Astrocyte (in vitro differentiated cells and primary cell): ENCODE results near the gene PAK2. TPM values are rescaled to one million over a fixed set of nuclear protein-coding genes. Genes with fewer than 3 reads are reported as not detected.
A peak's percentile ranks its signal among the peaks of the same experiment; 100 is the strongest.
"Not testable (repeated sequence)": the region's sequence is repeated elsewhere in the genome, so short reads cannot be mapped to it uniquely, and the experiment has no call there.

Experiments used
- DNase-seq: peaks from one replicate; pipeline ENCODE4 v3.0.0-alpha.2; 2010; ENCODE audit warnings: low read depth
- FAIRE-seq: peaks from 2 replicates; lab custom pipeline; 2011; peaks lifted over from hg19 to GRCh38; lab: Jason Lieb, UNC
- H2AFZ ChIP-seq: 2 replicates; pipeline ENCODE4 v1.6.0; 2012; ENCODE audit warnings: low read depth, low read length, inconsistent platforms
- H3K27ac ChIP-seq: 2 replicates; pipeline ENCODE4 v1.5.1; 2011; ENCODE audit warnings: low read depth, low read length, inconsistent platforms
- H3K27me3 ChIP-seq: 2 replicates; pipeline ENCODE4 v1.6.0; 2011; ENCODE audit warnings: low read length, inconsistent platforms; ENCODE audit not compliant: insufficient read depth
- H3K36me3 ChIP-seq: 2 replicates; pipeline ENCODE4 v1.5.1; 2011; ENCODE audit warnings: low read length, inconsistent platforms; ENCODE audit not compliant: insufficient read depth
- H3K4me1 ChIP-seq: 2 replicates; pipeline ENCODE4 v1.5.1; 2011; ENCODE audit warnings: low read length, inconsistent platforms; ENCODE audit not compliant: insufficient read depth
- H3K4me2 ChIP-seq: 2 replicates; pipeline ENCODE4 v1.6.0; 2012; ENCODE audit warnings: low read length, inconsistent platforms
- H3K4me3 ChIP-seq: 2 replicates; pipeline ENCODE4 v1.5.1; 2011; ENCODE audit warnings: low read depth, mild to moderate bottlenecking, low read length, inconsistent platforms; ENCODE audit not compliant: insufficient read depth
- H3K79me2 ChIP-seq: 2 replicates; pipeline ENCODE4 v1.6.0; 2012; ENCODE audit warnings: mild to moderate bottlenecking, low read length, inconsistent platforms; ENCODE audit not compliant: insufficient read depth
- H3K9ac ChIP-seq: 2 replicates; pipeline ENCODE4 v1.6.0; 2012; ENCODE audit warnings: mild to moderate bottlenecking, low read length, inconsistent platforms
- H3K9me3 ChIP-seq: 2 replicates; pipeline ENCODE4 v1.5.1; 2012; ENCODE audit warnings: low read depth, mild to moderate bottlenecking, low read length, inconsistent platforms; ENCODE audit not compliant: insufficient read depth
- H4K20me1 ChIP-seq: 2 replicates; pipeline ENCODE4 v1.6.0; 2012; ENCODE audit warnings: low read length, inconsistent platforms; ENCODE audit not compliant: insufficient read depth
- H3K27ac Mint-ChIP-seq: one replicate; pipeline ENCODE4 v1.8.0; 2021; ENCODE audit warnings: mild to moderate bottlenecking, mixed read lengths; ENCODE audit not compliant: unreplicated experiment
- H3K27me3 Mint-ChIP-seq: one replicate; pipeline ENCODE4 v1.8.0; 2021; ENCODE audit warnings: low read depth, mixed read lengths; ENCODE audit not compliant: unreplicated experiment
- H3K36me3 Mint-ChIP-seq: one replicate; pipeline ENCODE4 v1.8.0; 2021; ENCODE audit warnings: low read depth, mixed read lengths; ENCODE audit not compliant: unreplicated experiment
- H3K4me1 Mint-ChIP-seq: one replicate; pipeline ENCODE4 v1.8.0; 2021; ENCODE audit warnings: low read depth, mixed read lengths; ENCODE audit not compliant: unreplicated experiment
- H3K4me3 Mint-ChIP-seq: one replicate; pipeline ENCODE4 v1.8.0; 2021; ENCODE audit warnings: mild to moderate bottlenecking, moderate library complexity, mixed read lengths; ENCODE audit not compliant: unreplicated experiment
- H3K9me3 Mint-ChIP-seq: one replicate; pipeline ENCODE4 v1.8.0; 2021; ENCODE audit warnings: mild to moderate bottlenecking, mixed read lengths; ENCODE audit not compliant: unreplicated experiment
- CTCF ChIP-seq: IDR thresholded peaks from 2 replicates; pipeline ENCODE4 v1.5.1; 2011; ENCODE audit warnings: low read depth, mild to moderate bottlenecking, inconsistent platforms, low read length, moderate library complexity; ENCODE audit not compliant: insufficient read depth
- EZH2 ChIP-seq: IDR thresholded peaks from 2 replicates; pipeline ENCODE4 v1.6.1; 2012; ENCODE audit warnings: mild to moderate bottlenecking, low read length, inconsistent platforms; ENCODE audit not compliant: insufficient read depth
- total RNA-seq: library from RNA; stranded (reverse); gene quantifications from 2 replicates; pipeline ENCODE4 v1.2.1, GENCODE V29; 2021

PAK2 gene
- total RNA-seq, 1 donor from 2014 or later: 124 TPM

- H3K27ac Mint-ChIP-seq: peak overlapping the region; percentile 18
- Histone ChIP-seq H3K4me3 (no peak overlapping the region), H3K27ac (no peak overlapping the region), H3K79me2 (peaks cover 95% of the 10 kb centered on the region), H3K9me3 (no peaks in the 10 kb centered on the region), H3K27me3 (no peaks in the 10 kb centered on the region), H3K36me3 (no peaks in the 10 kb centered on the region), H2AFZ (no peak overlapping the region), H4K20me1 (peaks cover 78% of the 10 kb centered on the region), H3K4me1 (peaks cover 8% of the 10 kb centered on the region), H3K9ac (no peak overlapping the region), H3K4me2 (peak overlapping the region; percentile 23)
- peaks cover 13% of the 10 kb centered on the region for H3K4me1 Mint-ChIP-seq
- FAIRE-seq (no peak), DNase-seq (peak; percentile 32)
- no peak overlapping the region for H3K4me3 Mint-ChIP-seq
- H3K9me3 Mint-ChIP-seq: no peaks in the 10 kb centered on the region
- H3K36me3 Mint-ChIP-seq: no peaks in the 10 kb centered on the region
- no peaks in the 10 kb centered on the region for H3K27me3 Mint-ChIP-seq
- TF ChIP-seq EZH2: no peak
- no peak for TF ChIP-seq CTCF
These were observed 132.7 kb downstream of the PAK2 start for GRCh38 chr3:196872316-196872715.

GRCh38 chr3:196874511-196875094, 134.9 kb downstream of the PAK2 start:
- H3K27ac ChIP-seq, H3K9ac ChIP-seq, H3K4me2 ChIP-seq, H3K4me1 ChIP-seq, H3K36me3 ChIP-seq, H3K27me3 ChIP-seq, H3K4me3 Mint-ChIP-seq, H3K4me3 ChIP-seq, H3K27me3 Mint-ChIP-seq, FAIRE-seq, H3K9me3 ChIP-seq, H3K36me3 Mint-ChIP-seq, H3K9me3 Mint-ChIP-seq, H2AFZ ChIP-seq, DNase-seq: not testable (repeated sequence)
- Mint-ChIP-seq H3K4me1 (peaks cover 16% of the 10 kb centered on the region), H3K27ac (peak overlapping the region; percentile 55)
- Histone ChIP-seq H3K79me2 (peaks cover 99% of the 10 kb centered on the region), H4K20me1 (peaks cover 82% of the 10 kb centered on the region)

GRCh38 chr3:196875258-196875657, 135.6 kb downstream of the PAK2 start:
- Histone ChIP-seq H4K20me1 (peaks cover 82% of the 10 kb centered on the region), H3K4me1 (no peaks in the 10 kb centered on the region), H3K4me3 (no peak overlapping the region), H2AFZ (no peak overlapping the region), H3K27ac (no peak overlapping the region), H3K79me2 (peaks cover 99% of the 10 kb centered on the region), H3K27me3 (no peaks in the 10 kb centered on the region), H3K36me3 (no peaks in the 10 kb centered on the region), H3K9me3 (no peaks in the 10 kb centered on the region), H3K4me2 (no peak overlapping the region), H3K9ac (no peak overlapping the region)
- no peaks in the 10 kb centered on the region for H3K27me3 Mint-ChIP-seq
- H3K36me3 Mint-ChIP-seq: no peaks in the 10 kb centered on the region
- no peak for FAIRE-seq
- TF ChIP-seq EZH2 (no peak), CTCF (no peak)
- H3K4me1 Mint-ChIP-seq: peaks cover 12% of the 10 kb centered on the region
- no peak overlapping the region for H3K27ac Mint-ChIP-seq
- no peaks in the 10 kb centered on the region for H3K9me3 Mint-ChIP-seq
- DNase-seq: no peak
- H3K4me3 Mint-ChIP-seq: no peak overlapping the region

Other genes starting within 250 kb of the PAK2 start
- 18.0 and 18.3 TPM in 2 replicates for gene RNF168, start 236.1 kb upstream of the PAK2 start, total RNA-seq
- not detected in 2 replicates for gene SMCO1, start 224.5 kb upstream of the PAK2 start, total RNA-seq
- 11.0 and 13.3 TPM in 2 replicates for gene WDR53, start 171.3 kb upstream of the PAK2 start, total RNA-seq
- gene FBXO45, start 171.2 kb upstream of the PAK2 start, total RNA-seq: 10.4 and 11.3 TPM in 2 replicates
- not detected in 2 replicates for gene NRROS, start 100.2 kb upstream of the PAK2 start, total RNA-seq
- 2.8 and 3.3 TPM in 2 replicates for gene CEP19, start 27.6 kb upstream of the PAK2 start, total RNA-seq
- gene PIGX, start 27.5 kb upstream of the PAK2 start, total RNA-seq: 13.9 and 18.9 TPM in 2 replicates
- gene SENP5, start 128.1 kb downstream of the PAK2 start, total RNA-seq: 44.8 and 47.7 TPM in 2 replicates
- gene NCBP2, start 202.7 kb downstream of the PAK2 start, total RNA-seq: 81.8 and 90.6 TPM in 2 replicates
- 0.48 and 0.54 TPM in 2 replicates for gene PIGZ, start 229.0 kb downstream of the PAK2 start, total RNA-seq